Body of pancreas (tissue), 4 donors: Measurements from ENCODE around the gene FHL1.

Source experiments
- POLR2A ChIP-seq, 3 donors: fragments of 450-650 bp; IDR thresholded peaks; one replicate each; pipeline ENCODE4 v1.6.1; 2016; ENCODE audit warnings: antibody characterized with exemption in 3 of 3, mild to moderate bottlenecking in 2 of 3
- TF ChIP-seq, protein P1 (sequence below), 7 experiments: fragments of 450-650 bp in 4 of 7; fragments of 200-600 bp in 3 of 7; sonication (generic) in 3 of 7; IDR thresholded peaks; one replicate each; pipeline ENCODE4 v1.5.1; 2016 to 2019; ENCODE audit warnings: antibody characterized with exemption in 7 of 7

DNA sequence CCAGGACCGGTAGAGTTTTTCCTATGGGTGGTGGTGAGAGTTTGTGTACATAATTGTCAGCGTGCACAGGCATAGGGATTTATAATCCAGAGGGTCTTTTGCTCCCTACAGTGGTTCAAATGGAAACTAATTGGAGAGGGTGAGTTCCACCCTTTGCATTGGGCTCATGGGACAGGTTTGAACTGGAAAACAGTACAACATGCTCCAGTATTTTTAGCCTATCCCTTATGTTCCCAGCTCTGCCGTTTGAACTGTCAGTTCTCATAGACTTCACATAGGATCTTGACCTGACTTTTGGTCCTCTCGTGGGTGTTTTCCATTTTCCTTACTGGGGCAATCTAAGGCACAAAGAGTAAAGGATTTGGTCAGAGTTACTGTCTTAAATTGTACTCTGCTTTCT is 31.8 kb downstream of the FHL1 start:
- TF ChIP-seq, protein P1, sequence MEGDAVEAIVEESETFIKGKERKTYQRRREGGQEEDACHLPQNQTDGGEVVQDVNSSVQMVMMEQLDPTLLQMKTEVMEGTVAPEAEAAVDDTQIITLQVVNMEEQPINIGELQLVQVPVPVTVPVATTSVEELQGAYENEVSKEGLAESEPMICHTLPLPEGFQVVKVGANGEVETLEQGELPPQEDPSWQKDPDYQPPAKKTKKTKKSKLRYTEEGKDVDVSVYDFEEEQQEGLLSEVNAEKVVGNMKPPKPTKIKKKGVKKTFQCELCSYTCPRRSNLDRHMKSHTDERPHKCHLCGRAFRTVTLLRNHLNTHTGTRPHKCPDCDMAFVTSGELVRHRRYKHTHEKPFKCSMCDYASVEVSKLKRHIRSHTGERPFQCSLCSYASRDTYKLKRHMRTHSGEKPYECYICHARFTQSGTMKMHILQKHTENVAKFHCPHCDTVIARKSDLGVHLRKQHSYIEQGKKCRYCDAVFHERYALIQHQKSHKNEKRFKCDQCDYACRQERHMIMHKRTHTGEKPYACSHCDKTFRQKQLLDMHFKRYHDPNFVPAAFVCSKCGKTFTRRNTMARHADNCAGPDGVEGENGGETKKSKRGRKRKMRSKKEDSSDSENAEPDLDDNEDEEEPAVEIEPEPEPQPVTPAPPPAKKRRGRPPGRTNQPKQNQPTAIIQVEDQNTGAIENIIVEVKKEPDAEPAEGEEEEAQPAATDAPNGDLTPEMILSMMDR (IDR thresholded peaks at IDR 0.05), result no peak
- no peak for TF ChIP-seq POLR2A (IDR thresholded peaks at IDR 0.05)
